ENCODE measurements around the gene SPRTN. TPM values are rescaled to one million over a fixed set of nuclear protein-coding genes. Genes with fewer than 3 reads are reported as not detected.

The SPRTN gene
- total RNA-seq, 1 experiment from 2014 or later: 14.9 TPM

- Histone ChIP-seq H3K36me3 (ENCODE audit: control insufficient read depth in 1 of 2, insufficient read depth in 2 of 2, low read length in 2 of 2) (peaks cover 12 to 13% of the 10 kb centered on the region in 2 experiments; a peak in 3 of 4 replicates), H3K4me3 (replicated peaks in 1 of 2; ENCODE audit: low read depth in 1 of 2, low read length in 2 of 2) (no peak overlapping the region), H3K27ac (ENCODE audit: low read depth, low read length) (no peak overlapping the region), H3K9ac (ENCODE audit: low read length) (no peak overlapping the region), H3K9me2 (ENCODE audit: insufficient read depth) (no peaks in the 10 kb centered on the region), H2AFZ (ENCODE audit: low read depth, low read length, poor library complexity, severe bottlenecking) (no peak overlapping the region), H3K4me1 (ENCODE audit: control insufficient read depth in 1 of 2, insufficient read depth in 2 of 2, low read length in 2 of 2) (peaks cover 0 to 3% of the 10 kb centered on the region in 2 experiments; a peak in 1 of 4 replicates), H4K20me1 (ENCODE audit: insufficient read depth) (0 out of 2 replicates have a peak, but pooled peaks cover 4% of the 10 kb centered on the region), H3K79me2 (ENCODE audit: insufficient read depth, low read length) (no peaks in the 10 kb centered on the region), H3K9me3 (ENCODE audit: control insufficient read depth in 1 of 2, insufficient read depth in 1 of 2, low read depth in 1 of 2, low read length in 2 of 2) (no peaks in the 10 kb centered on the region), H3K27me3 (ENCODE audit: insufficient read depth, low read length) (no peaks in the 10 kb centered on the region), H3K4me2 (ENCODE audit: low read length) (no peak overlapping the region)
- no peak for DNase-seq (ENCODE audit: low read depth, low spot score)
- intact Hi-C loops (cut with micrococcal nuclease): no loop called here
- ChIA-PET RAD21 (ENCODE audit: low non-redundant PET in 1 of 2, low total read pairs in 2 of 2, uncharacterized antibody in 2 of 2, unreplicated experiment in 2 of 2) (no interaction called here), CTCF (no interaction called here), POLR2A (no interaction called here)
- BruUV-seq (replicated peaks): no TSS peak
- TF ChIP-seq ZBTB33 (IDR thresholded peaks at IDR 0.05; ENCODE audit: extremely low read depth, insufficient replicate concordance, low read length) (no peak), CEBPB (IDR thresholded peaks at IDR 0.05; ENCODE audit: low read depth) (no peak), FOSL1 (IDR thresholded peaks at IDR 0.05; ENCODE audit: low read depth) (no peak), SIN3A (IDR thresholded peaks at IDR 0.05; ENCODE audit: low read depth) (no peak), MAX (IDR thresholded peaks at IDR 0.05) (no peak), ZNF274 (IDR thresholded peaks at IDR 0.05; ENCODE audit: low read depth, low read length) (no peak)
- ATAC-seq: no peak
Measured at GRCh38 chr1:231355171-231355570, 17.1 kb downstream of the SPRTN start.

GRCh38 chr1:231357187-231357772 lies 19.2 kb downstream of the SPRTN start:
- no peak for ATAC-seq
- CTCF ChIA-PET: interaction anchor here (0.6 to 1.5 kb wide), 4 partner anchors 16 to 245 kb away, joined by 3 to 9 read pairs (median 5); no protein-coding TSS in a partner anchor
- BruUV-seq (replicated peaks): no TSS peak

More at GRCh38 chr1:231357187-231357772, 19.2 kb downstream of the SPRTN start:
- H3K27me3 ChIP-seq (ENCODE audit: insufficient read depth, low read length): no peaks in the 10 kb centered on the region
- TF ChIP-seq RAD21 (IDR thresholded peaks at IDR 0.05; ENCODE audit: low read depth) (no peak), EZH2 (IDR thresholded peaks at IDR 0.05) (no peak), SRF (IDR thresholded peaks at IDR 0.05; ENCODE audit: low read depth) (no peak)
- no peak for DNase-seq (ENCODE audit: low read depth, low spot score)
- no peak overlapping the region for H2AFZ ChIP-seq (ENCODE audit: low read depth, low read length, poor library complexity, severe bottlenecking)
- H4K20me1 ChIP-seq (ENCODE audit: insufficient read depth): 0 out of 2 replicates have a peak, but pooled peaks cover 4% of the 10 kb centered on the region
- H3K9me3 ChIP-seq (ENCODE audit: control insufficient read depth in 1 of 2, insufficient read depth in 1 of 2, low read depth in 1 of 2, low read length in 2 of 2): no peaks in the 10 kb centered on the region
- ChIA-PET POLR2A (no interaction called here), RAD21 (ENCODE audit: low non-redundant PET in 1 of 2, low total read pairs in 2 of 2, uncharacterized antibody in 2 of 2, unreplicated experiment in 2 of 2) (no interaction called here)
- peaks cover 4 to 6% of the 10 kb centered on the region in 2 experiments; a peak in 1 of 4 replicates for H3K36me3 ChIP-seq (ENCODE audit: control insufficient read depth in 1 of 2, insufficient read depth in 2 of 2, low read length in 2 of 2)
- H3K27ac ChIP-seq (ENCODE audit: low read depth, low read length): no peak overlapping the region
- intact Hi-C loops (cut with micrococcal nuclease): no loop called here
- no peaks in the 10 kb centered on the region for H3K9me2 ChIP-seq (ENCODE audit: insufficient read depth)
- peaks cover 0 to 3% of the 10 kb centered on the region in 2 experiments; a peak in 1 of 4 replicates for H3K4me1 ChIP-seq (ENCODE audit: control insufficient read depth in 1 of 2, insufficient read depth in 2 of 2, low read length in 2 of 2)
- H3K4me2 ChIP-seq (ENCODE audit: low read length): no peak overlapping the region
- H3K9ac ChIP-seq (ENCODE audit: low read length): no peak overlapping the region
- H3K79me2 ChIP-seq (ENCODE audit: insufficient read depth, low read length): peaks cover 6% of the 10 kb centered on the region; the same call in 1 of the 2 replicates
- H3K4me3 ChIP-seq (replicated peaks in 1 of 2; ENCODE audit: low read depth in 1 of 2, low read length in 2 of 2): no peak overlapping the region
